Fibroblast of pulmonary artery (primary cell): Measurements from ENCODE around the gene XYLB.
A peak's percentile ranks its signal among the peaks of the same experiment; 100 is the strongest.

Experiments used
- DNase-seq: peaks from one replicate; pipeline ENCODE4 v3.0.0-alpha.2; 2010; ENCODE audit warnings: low read depth
- H3K4me3 ChIP-seq: replicated peaks from 2 replicates; pipeline ENCODE4 v1.5.1; 2011; ENCODE audit warnings: low read depth, mild to moderate bottlenecking, control low read depth, low read length, moderate library complexity
- TF ChIP-seq, protein P1 (sequence below): IDR thresholded peaks from 2 replicates; pipeline ENCODE4 v1.5.1; 2011; ENCODE audit warnings: mild to moderate bottlenecking, control low read depth, low read length, inconsistent platforms; ENCODE audit errors: missing control alignments

XYLB gene

DNA sequence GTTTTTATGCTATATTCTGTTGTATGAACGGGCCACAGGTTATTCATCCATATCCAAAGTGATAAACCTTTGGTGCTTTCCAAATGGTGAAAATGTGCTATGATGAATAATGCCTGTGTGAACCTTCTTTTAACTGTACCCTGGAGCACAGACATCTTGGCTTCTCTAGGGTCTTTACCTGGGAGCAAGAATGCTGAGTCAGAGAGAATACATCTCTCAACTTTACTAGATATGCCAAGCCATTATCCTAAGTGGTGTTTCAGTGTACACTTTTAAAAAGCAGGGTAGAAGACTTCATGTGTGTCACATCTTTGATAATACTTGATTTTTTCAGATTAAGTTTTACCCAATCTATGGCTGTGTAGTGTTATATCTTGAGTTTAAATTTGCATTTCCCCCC lies 23.5 kb upstream of the XYLB start:
- TF ChIP-seq, protein P1, sequence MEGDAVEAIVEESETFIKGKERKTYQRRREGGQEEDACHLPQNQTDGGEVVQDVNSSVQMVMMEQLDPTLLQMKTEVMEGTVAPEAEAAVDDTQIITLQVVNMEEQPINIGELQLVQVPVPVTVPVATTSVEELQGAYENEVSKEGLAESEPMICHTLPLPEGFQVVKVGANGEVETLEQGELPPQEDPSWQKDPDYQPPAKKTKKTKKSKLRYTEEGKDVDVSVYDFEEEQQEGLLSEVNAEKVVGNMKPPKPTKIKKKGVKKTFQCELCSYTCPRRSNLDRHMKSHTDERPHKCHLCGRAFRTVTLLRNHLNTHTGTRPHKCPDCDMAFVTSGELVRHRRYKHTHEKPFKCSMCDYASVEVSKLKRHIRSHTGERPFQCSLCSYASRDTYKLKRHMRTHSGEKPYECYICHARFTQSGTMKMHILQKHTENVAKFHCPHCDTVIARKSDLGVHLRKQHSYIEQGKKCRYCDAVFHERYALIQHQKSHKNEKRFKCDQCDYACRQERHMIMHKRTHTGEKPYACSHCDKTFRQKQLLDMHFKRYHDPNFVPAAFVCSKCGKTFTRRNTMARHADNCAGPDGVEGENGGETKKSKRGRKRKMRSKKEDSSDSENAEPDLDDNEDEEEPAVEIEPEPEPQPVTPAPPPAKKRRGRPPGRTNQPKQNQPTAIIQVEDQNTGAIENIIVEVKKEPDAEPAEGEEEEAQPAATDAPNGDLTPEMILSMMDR = no peak
- no peak overlapping the region for H3K4me3 ChIP-seq
- DNase-seq = no peak

DNA sequence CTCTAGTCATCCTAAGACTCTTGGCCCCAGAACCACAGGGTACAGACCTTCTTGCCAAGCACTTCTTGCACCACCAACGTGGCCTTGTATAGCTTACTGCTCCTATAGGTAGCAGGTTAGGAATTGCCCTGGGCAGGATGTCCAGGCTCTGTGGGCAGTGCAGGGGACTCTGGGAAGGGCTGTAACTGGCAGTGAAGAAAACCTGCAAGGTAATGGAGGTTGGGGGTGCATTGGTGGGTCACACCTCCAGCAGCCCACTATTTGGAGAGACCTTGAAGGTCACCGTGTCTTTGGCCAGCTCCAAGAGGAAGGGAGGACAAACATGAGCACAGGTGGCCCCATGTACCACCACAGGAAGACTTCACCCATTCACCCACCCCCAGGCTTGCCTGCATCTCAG lies 21.3 kb upstream of the XYLB start:
- H3K4me3 ChIP-seq = no peak overlapping the region
- TF ChIP-seq, protein P1 = no peak
- DNase-seq = no peak

DNA sequence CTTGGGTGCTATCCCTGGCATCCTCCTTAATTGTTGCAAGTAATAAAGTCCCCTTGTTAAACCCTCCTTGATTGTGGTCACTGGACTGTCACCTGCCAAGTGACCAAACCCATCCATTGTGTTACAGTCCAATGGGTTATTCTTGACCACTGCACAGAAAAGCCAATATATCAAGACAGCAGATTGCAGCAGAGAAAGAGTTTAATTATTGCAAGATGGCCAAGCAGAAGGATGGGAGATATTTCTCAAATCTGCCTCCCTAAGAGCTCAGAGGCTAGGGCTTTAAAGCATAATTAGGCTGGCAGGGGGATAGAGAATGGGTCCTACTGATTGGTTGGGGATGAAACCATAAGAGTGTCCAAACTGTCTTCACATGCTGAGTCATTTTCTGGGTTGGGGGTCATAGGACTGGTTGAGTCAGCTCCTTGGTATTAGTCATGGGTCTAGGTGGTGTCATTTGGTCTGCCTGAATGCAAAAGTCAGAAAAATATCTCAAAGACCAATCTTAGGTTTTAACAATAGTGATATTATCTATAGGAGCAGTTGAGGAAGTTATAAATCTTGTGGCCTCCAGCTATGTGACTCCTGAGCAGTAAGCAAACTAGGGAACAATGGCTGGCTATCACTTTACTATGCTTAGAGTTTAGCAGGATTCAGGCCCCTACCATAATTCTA lies 19.1 kb upstream of the XYLB start:
- DNase-seq = peak; percentile 41

DNA sequence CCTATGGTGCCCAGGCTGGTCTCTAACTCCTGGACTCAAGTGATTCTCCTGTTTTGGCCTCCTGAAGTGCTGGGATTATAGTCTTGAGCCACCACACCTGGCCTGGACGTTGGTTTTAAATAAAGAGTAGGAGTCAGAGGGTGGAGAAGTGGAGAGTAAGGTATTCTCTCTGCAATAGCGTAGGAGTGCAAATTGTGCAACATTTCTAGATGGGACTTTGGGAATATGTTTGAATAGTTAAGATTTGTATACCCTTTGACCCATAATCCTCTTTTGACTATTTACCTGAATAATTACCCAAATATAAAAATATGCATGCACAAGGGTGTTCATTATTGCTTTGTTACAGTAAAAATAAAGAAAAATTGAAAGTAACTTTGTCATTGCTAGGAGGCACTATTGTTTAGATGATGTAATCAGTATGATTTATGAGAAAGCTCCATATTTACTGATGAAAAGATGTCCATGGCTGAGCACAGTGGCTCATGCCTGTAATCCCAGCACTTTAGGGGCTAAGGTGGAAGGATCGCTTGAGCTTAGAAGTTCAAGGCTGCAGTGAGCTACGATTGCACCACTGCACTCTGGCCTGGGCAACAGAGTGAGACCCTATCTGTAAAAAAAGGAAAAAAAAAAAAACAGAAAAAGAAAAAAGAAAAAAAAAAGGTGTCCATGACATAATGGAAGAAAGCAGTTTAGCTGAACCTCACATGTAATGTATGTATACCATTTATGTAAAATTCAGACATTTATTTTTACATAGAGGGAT lies 15.1 kb upstream of the XYLB start:
- no peak for DNase-seq
- no peak overlapping the region for H3K4me3 ChIP-seq
- TF ChIP-seq, protein P1 = no peak

More for the DNA sequence above, 19.1 kb upstream of the XYLB start:
- TF ChIP-seq, protein P1 = no peak
- H3K4me3 ChIP-seq = no peak overlapping the region

DNA sequence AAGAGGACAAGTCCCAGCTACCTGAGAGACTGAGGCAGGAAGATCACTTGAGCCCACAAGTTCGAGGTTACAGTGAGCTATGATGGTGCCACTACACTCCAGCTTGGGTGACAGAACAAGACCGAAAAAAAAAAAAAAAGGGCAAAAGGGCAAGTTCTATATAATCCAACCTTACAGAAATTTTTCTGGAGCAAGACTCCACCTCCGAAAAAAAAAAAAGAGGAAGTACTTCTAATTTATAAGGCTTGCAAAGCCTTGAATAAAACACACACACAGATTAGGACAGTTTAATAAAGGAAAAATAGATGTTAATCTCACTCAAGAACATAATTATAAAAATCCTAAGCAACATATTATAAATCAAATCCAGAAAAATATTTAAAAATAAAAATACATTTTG lies 14.4 kb upstream of the XYLB start:
- TF ChIP-seq, protein P1 = no peak
- H3K4me3 ChIP-seq = no peak overlapping the region
- DNase-seq = no peak

DNA sequence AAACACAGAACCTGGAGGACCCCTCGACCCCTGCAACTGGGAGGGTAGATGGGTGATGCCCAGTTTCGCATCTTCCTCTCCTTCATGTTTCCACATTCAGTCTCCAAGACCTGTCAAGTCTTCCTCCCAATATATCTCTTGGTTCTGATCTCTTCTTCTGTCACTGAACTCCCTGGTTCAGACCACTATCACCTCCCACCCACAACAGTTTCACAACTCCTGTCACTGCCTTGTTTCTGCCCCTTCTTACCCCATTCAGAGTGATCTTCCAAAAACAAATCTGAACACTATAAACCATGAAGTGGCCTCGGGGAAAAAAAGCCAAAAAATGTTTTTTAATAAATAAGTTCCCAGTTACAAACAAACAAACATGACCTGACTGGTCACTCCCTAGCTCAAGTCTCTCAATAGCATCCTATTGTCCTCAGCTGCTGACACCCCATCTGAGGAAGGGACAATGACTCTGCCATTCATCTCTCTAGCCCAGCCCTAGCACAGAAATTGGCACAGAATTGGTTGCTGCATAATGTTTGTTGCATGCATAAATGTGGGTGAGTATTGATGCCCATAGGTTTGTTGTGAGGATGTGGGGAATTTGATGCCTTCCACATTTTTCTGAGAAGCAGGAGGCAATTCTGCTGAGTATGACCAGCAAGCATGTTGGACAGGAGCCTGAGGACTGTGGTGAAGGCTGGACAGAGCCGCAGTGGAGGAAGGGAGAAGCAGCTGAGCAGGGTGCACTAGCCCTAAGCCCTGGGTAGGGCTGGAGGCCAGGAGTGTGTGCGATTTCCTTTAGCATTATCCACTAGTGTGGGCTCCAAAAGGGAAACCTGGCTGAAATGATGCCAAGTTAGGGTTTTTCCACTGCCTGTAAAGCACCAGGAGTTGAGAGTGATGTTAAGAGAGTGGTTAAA lies 12.2 kb upstream of the XYLB start:
- no peak overlapping the region for H3K4me3 ChIP-seq
- peak; percentile 48 for DNase-seq
- TF ChIP-seq, protein P1 = no peak
